Mesothelial cell of epicardium (in vitro differentiated cells): ENCODE data around the gene ALOX15B. TPM values are rescaled to one million over a fixed set of nuclear protein-coding genes. Genes with fewer than 3 reads are reported as not detected.
A peak's percentile ranks its signal among the peaks of the same experiment; 100 is the strongest.
"Not testable (repeated sequence)": the region's sequence is repeated elsewhere in the genome, so short reads cannot be mapped to it uniquely, and the experiment has no call there.

Experiments
- DNase-seq, 2 experiments: peaks; one replicate each; pipeline ENCODE4 v3.0.0; 2021; ENCODE audit warnings: low spot score in 2 of 2; ENCODE audit not compliant: unreplicated experiment in 2 of 2
- H3K27ac Mint-ChIP-seq: 2 replicates; pipeline ENCODE4 v1.8.0; 2021; ENCODE audit warnings: mixed read lengths
- H3K27me3 Mint-ChIP-seq: 2 replicates; pipeline ENCODE4 v1.8.0; 2021; ENCODE audit warnings: low read depth, mixed read lengths
- H3K36me3 Mint-ChIP-seq: 2 replicates; pipeline ENCODE4 v1.8.0; 2021; ENCODE audit warnings: mixed read lengths
- H3K4me1 Mint-ChIP-seq: 2 replicates; pipeline ENCODE4 v1.8.0; 2021; ENCODE audit warnings: mixed read lengths
- H3K4me3 Mint-ChIP-seq: 2 replicates; pipeline ENCODE4 v1.8.0; 2021; ENCODE audit warnings: mild to moderate bottlenecking, moderate library complexity, mixed read lengths
- H3K9me3 Mint-ChIP-seq: 2 replicates; pipeline ENCODE4 v1.8.0; 2021; ENCODE audit warnings: mixed read lengths
- total RNA-seq: library from RNA; stranded (reverse); gene quantifications from 3 replicates; pipeline ENCODE4 v1.2.1, GENCODE V29; 2021
- TF ChIP-seq, protein P1 (sequence below): fragments of 200-600 bp; sonication (generic); IDR thresholded peaks from one replicate; pipeline ENCODE4 v1.5.0; 2021; ENCODE audit warnings: antibody characterized with exemption; ENCODE audit not compliant: unreplicated experiment

Gene ALOX15B
- total RNA-seq, 1 donor from 2014 or later = not detected

DNA sequence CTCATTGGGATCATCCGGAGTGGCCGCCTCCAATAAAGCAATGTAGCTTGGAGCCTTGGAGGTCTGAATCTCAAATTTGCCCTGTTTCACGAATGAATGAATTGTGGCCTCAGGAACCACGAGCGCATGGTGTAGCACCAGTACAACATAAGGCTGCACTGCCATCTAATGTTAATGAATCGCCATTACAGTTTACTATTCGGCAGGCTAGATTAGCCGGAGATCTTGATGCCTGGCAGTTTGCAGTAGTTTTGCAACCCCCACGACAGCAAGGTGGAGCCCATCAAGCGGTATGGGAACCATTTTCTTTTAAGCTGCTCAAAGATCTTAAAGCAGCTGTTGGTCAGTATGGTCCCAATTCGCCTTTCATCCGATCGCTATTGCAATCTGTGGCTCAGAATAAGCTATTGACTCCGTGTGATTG, 18.8 kb downstream of the ALOX15B start:
- H3K4me3 Mint-ChIP-seq = no peak overlapping the region
- no peak overlapping the region for H3K27ac Mint-ChIP-seq
- DNase-seq = no peak
- no peaks in the 10 kb centered on the region for H3K36me3 Mint-ChIP-seq
- TF ChIP-seq, protein P1, sequence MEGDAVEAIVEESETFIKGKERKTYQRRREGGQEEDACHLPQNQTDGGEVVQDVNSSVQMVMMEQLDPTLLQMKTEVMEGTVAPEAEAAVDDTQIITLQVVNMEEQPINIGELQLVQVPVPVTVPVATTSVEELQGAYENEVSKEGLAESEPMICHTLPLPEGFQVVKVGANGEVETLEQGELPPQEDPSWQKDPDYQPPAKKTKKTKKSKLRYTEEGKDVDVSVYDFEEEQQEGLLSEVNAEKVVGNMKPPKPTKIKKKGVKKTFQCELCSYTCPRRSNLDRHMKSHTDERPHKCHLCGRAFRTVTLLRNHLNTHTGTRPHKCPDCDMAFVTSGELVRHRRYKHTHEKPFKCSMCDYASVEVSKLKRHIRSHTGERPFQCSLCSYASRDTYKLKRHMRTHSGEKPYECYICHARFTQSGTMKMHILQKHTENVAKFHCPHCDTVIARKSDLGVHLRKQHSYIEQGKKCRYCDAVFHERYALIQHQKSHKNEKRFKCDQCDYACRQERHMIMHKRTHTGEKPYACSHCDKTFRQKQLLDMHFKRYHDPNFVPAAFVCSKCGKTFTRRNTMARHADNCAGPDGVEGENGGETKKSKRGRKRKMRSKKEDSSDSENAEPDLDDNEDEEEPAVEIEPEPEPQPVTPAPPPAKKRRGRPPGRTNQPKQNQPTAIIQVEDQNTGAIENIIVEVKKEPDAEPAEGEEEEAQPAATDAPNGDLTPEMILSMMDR = peak; percentile 66
- H3K9me3 Mint-ChIP-seq = no peaks in the 10 kb centered on the region
- H3K27me3 Mint-ChIP-seq = peaks cover 77% of the 10 kb centered on the region
- peaks cover 13% of the 10 kb centered on the region for H3K4me1 Mint-ChIP-seq

DNA sequence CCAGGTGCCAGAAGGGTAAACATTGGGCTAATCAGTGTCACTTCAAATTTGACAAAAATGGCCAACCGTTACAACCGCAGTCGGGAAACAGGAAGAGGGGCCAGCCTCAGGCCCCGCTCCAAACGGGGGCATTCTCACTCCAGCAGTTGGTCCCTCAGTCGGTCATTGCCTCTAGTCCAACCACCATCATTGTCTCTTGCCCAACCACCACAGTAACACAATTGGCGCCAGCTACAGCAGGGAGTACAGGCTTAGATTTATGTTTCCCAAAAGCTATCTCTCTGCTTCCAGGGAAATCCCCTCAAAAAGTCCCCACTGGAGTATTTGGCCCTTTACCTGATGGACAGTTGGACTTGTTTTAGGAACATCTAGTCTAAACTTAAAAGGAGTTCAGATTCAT, 20.3 kb downstream of the ALOX15B start:
- DNase-seq = no peak
- Mint-ChIP-seq H3K9me3 (no peaks in the 10 kb centered on the region), H3K36me3 (no peaks in the 10 kb centered on the region), H3K4me3 (no peak overlapping the region), H3K27me3 (peaks cover 85% of the 10 kb centered on the region), H3K27ac (no peak overlapping the region), H3K4me1 (peaks cover 21% of the 10 kb centered on the region)
- TF ChIP-seq, protein P1 = no peak

DNA sequence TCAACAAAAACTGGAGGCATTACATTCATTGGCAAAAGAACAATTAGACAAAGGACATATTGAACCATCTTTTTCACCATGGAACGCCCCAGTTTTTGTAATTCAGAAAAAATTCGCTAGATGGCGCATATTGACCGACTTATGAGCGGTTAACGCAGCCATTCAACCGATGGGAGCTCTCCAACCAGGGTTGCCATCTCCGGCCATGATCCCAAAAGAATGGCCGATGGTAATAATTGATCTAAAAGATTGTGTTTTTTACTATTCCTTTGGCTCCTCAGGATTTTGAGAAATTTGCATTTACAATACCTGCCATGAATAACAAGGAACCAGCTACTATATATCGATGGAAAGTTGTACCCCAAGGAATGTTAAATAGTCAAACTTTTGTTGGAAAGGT, 21.4 kb downstream of the ALOX15B start:
- TF ChIP-seq, protein P1 = peak; percentile 94
- Mint-ChIP-seq H3K4me3 (no peak overlapping the region), H3K4me1 (peaks cover 21% of the 10 kb centered on the region), H3K36me3 (no peaks in the 10 kb centered on the region), H3K9me3 (no peaks in the 10 kb centered on the region), H3K27ac (no peak overlapping the region), H3K27me3 (peaks cover 92% of the 10 kb centered on the region)
- peak in 1 of 2 experiments; percentile 57 for DNase-seq

DNA sequence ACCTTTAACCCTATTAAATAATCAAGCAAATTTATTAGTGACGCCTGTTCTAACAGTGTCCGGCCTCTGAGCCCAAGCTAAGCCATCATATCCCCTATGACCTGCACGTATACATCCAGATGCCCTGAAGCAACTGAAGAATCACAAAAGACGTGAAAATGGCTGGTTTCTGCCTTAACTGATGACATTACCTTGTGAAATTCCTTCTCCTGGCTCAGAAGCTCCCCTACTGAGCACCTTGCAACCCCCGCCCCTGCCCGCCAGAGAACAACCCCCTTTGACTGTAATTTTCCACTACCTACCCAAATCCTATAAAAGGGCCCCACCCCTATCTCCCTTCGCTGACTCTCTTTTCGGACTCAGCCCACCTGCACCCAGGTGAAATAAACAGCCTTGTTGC, 23.0 kb downstream of the ALOX15B start:
- H3K36me3 Mint-ChIP-seq, H3K27ac Mint-ChIP-seq, DNase-seq, H3K9me3 Mint-ChIP-seq: not testable (repeated sequence)
- Mint-ChIP-seq H3K4me3 (peak overlapping the region; percentile 58), H3K27me3 (peaks cover 93% of the 10 kb centered on the region), H3K4me1 (peaks cover 21% of the 10 kb centered on the region)

DNA sequence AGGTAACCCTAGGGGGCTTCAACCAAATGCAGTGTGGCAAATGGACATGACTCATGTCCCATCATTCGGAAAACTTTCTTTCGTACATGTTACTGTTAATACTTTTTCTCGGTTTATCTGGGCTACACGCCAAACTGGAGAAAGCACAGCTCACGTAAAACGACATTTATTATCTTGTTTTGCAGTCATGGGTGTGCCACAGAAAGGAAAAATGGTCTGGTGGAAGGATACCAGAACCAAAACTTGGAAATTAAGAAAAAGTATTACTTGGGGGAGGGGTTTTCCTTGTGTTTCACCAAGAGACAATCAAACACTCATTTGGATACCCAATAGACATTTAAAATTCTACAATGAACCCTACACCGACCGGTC, 23.6 kb downstream of the ALOX15B start:
- TF ChIP-seq, protein P1 = no peak
- H3K4me1 Mint-ChIP-seq = peaks cover 21% of the 10 kb centered on the region
- no peaks in the 10 kb centered on the region for H3K36me3 Mint-ChIP-seq
- peak overlapping the region; percentile 58 for H3K4me3 Mint-ChIP-seq
- peaks cover 94% of the 10 kb centered on the region for H3K27me3 Mint-ChIP-seq
- H3K27ac Mint-ChIP-seq = peak overlapping the region; percentile 4
- no peaks in the 10 kb centered on the region for H3K9me3 Mint-ChIP-seq
- DNase-seq = no peak

DNA sequence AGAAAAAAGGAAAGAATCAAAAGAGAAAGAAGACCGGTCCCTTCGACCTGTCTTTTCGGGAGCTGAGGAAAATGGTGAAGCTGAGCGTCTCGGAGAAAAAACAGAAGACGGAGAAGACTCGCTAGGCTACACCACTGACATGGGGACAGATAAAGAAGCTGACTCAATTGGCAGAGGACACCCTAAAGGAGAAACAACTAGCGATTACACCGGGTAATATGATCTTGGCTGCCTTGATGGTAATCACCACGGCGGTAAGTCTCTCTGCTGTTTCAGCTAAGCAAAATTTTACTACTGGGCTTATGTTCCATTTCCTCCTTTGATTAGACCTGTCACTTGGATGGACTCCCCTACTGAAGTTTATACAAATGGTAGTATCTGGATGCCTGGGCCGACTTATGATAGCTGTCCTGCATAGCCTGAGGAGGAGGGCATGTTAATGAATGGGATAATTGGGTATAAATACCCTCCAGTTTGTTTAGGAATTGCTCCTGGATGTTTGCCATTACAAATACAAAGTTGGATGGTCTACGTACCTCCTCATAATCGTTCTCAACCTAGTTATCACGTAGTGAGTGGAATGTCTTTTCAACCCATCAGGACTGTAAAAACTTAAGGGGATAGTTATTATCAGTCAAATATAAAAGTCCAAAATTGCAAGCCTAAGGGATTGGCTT, 24.1 kb downstream of the ALOX15B start:
- no peaks in the 10 kb centered on the region for H3K36me3 Mint-ChIP-seq
- peaks cover 21% of the 10 kb centered on the region for H3K4me1 Mint-ChIP-seq
- peak overlapping the region; percentile 4 for H3K27ac Mint-ChIP-seq
- H3K27me3 Mint-ChIP-seq = peaks cover 94% of the 10 kb centered on the region
- H3K4me3 Mint-ChIP-seq = peak overlapping the region; percentile 58
- DNase-seq = no peak
- TF ChIP-seq, protein P1 = no peak
- no peaks in the 10 kb centered on the region for H3K9me3 Mint-ChIP-seq
